ENCODE results near the gene CREB1. TPM values are rescaled to one million over a fixed set of nuclear protein-coding genes. Genes with fewer than 3 reads are reported as not detected.

CREB1 gene
- total and polyA plus RNA-seq, 9 of the 15 experiments (the other 6 are each of a cell fraction or from before 2014, with no cell fraction given) = 8.9 to 51.3 (median 19.5) TPM

- peaks cover 18% of the 10 kb centered on the region for H3K79me2 ChIP-seq (ENCODE audit: control insufficient read depth, insufficient read depth, low read length)
- BruUV-seq (replicated peaks) = no TSS peak
- no peak overlapping the region for H2AFZ ChIP-seq (ENCODE audit: low read depth, low read length)
- H3K36me3 ChIP-seq (ENCODE audit: control insufficient read depth, insufficient read depth, low read length) = peaks cover 59% of the 10 kb centered on the region; the same call in 2 of the 3 replicates
- no peak overlapping the region for H3K4me3 ChIP-seq
- intact Hi-C loops (cut with micrococcal nuclease) (loop anchor here (10.0 kb wide), 1 partner anchor 127 kb away; no protein-coding TSS in a partner anchor), in situ Hi-C loops (cut with MboI) (no loop called here)
- peaks cover 0 to 16% of the 10 kb centered on the region in 2 experiments; a peak in 2 of 5 replicates for H3K4me1 ChIP-seq (replicated peaks in 1 of 2; ENCODE audit: control insufficient read depth in 2 of 2, insufficient read depth in 2 of 2, low read length in 2 of 2)
- FAIRE-seq (no peak), DNase-seq (ENCODE audit: extremely low read depth in 1 of 4, low spot score in 3 of 4) (no peak), ATAC-seq (no peak)
- H4K20me1 ChIP-seq (replicated peaks; ENCODE audit: control insufficient read depth, insufficient read depth, low read length) = no peaks in the 10 kb centered on the region
- H3K27ac ChIP-seq (ENCODE audit: extremely low read depth, low read depth, low read length) = no peak overlapping the region
- ChIA-PET POLR2A (interaction anchor here (0.9 kb wide), 2 partner anchors 8 to 13 kb away, joined by 3 to 5 read pairs; no protein-coding TSS in a partner anchor), CTCF (ENCODE audit: low intra/inter-chr PET ratio) (no interaction called here)
- H3K9me3 ChIP-seq (replicated peaks; ENCODE audit: control insufficient read depth, insufficient read depth, low read depth, low read length) = no peaks in the 10 kb centered on the region
- 0 out of 4 replicates have a peak overlapping the region, but pooled peaks of 1 of the 2 experiments have one; percentile 23 for H3K9ac ChIP-seq (ENCODE audit: insufficient read depth in 1 of 2, low read depth in 2 of 2, low read length in 2 of 2)
- no peaks in the 10 kb centered on the region for H3K27me3 ChIP-seq (ENCODE audit: control insufficient read depth in 2 of 2, insufficient read depth in 2 of 2, low read length in 2 of 2)
- TF ChIP-seq NR2F6 (CRISPR knock-in tag; IDR thresholded peaks at IDR 0.05) = no peak
- TF ChIP-seq ARNT (IDR thresholded peaks at IDR 0.05) = no peak
- TF ChIP-seq HNRNPLL (IDR thresholded peaks at IDR 0.05; ENCODE audit: low read depth, low read length, poor library complexity, severe bottlenecking) = no peak
- TF ChIP-seq TAF9B (IDR thresholded peaks at IDR 0.05; ENCODE audit: partially characterized antibody) = no peak
- no peak for TF ChIP-seq HSF4 (CRISPR knock-in tag; IDR thresholded peaks at IDR 0.05; ENCODE audit: borderline replicate concordance)
- TF ChIP-seq HNRNPH1 (optimal IDR thresholded peaks at IDR 0.05; ENCODE audit: low read depth, low read length) = no peak
- TF ChIP-seq NFATC3 (IDR thresholded peaks at IDR 0.05) = no peak
- TF ChIP-seq MTA3 (IDR thresholded peaks at IDR 0.05; ENCODE audit: borderline replicate concordance) = no peak
- no peak for TF ChIP-seq ZBTB1 (CRISPR knock-in tag; IDR thresholded peaks at IDR 0.05; ENCODE audit: borderline replicate concordance, low read depth)
- no peak for TF ChIP-seq ZNF583 (CRISPR knock-in tag; IDR thresholded peaks at IDR 0.05)
- 72% methylated on average over 7 of the region's 10 CpGs for WGBS (ENCODE audit: insufficient coverage, low coverage, missing lambda C conversion rate)
- no peaks in the 10 kb centered on the region for H3K9me1 ChIP-seq (ENCODE audit: control insufficient read depth, insufficient read depth, low read length)
- no peak overlapping the region for H3K4me2 ChIP-seq (ENCODE audit: insufficient read depth, low read length)
Measured at GRCh38 chr2:207621501-207622039, 91.8 kb downstream of the CREB1 start.

Data from K562 (cell line).